Thyroid gland (tissue), 4 donors: ENCODE results near the gene NPAS2.

Source experiments
- CTCF ChIP-seq, 6 experiments: fragments of 200-600 bp in 3 of 6; fragments of 450-650 bp in 3 of 6; sonication (generic) in 3 of 6; IDR thresholded peaks; one replicate each; pipeline ENCODE4 v1.5.1; 2016 to 2019; ENCODE audit warnings: antibody characterized with exemption in 6 of 6, mild to moderate bottlenecking in 2 of 6, inconsistent platforms in 1 of 6, moderate library complexity in 1 of 6
- POLR2A ChIP-seq, 2 donors: fragments of 450-650 bp; IDR thresholded peaks; one replicate each; pipeline ENCODE4 v1.6.1; 2017; ENCODE audit warnings: antibody characterized with exemption in 2 of 2, mild to moderate bottlenecking in 2 of 2, moderate library complexity in 1 of 2

GRCh38 chr2:100823665-100824438, 3.9 kb downstream of the NPAS2 start:
- TF ChIP-seq CTCF (IDR thresholded peaks at IDR 0.05): no peak
- no peak for TF ChIP-seq POLR2A (IDR thresholded peaks at IDR 0.05)
